HL-60 (cell line): ENCODE results near the gene R3HCC1L.
A peak's percentile ranks its signal among the peaks of the same experiment; 100 is the strongest.

Source experiments
- DNase-seq, 2 experiments: peaks; one replicate each; pipeline ENCODE4 v3.0.0-alpha.2; 2010 to 2020; ENCODE audit warnings: low read depth in 1 of 2, low spot score in 1 of 2
- H3K27ac ChIP-seq: fragments of 250-450 bp; sonication (Bioruptor Pico); replicated peaks from 2 replicates; pipeline ENCODE4 v1.5.1; 2020; ENCODE audit warnings: mild to moderate bottlenecking, moderate library complexity
- H3K27me3 ChIP-seq: fragments of 250-450 bp; sonication (Bioruptor Pico); 2 replicates; pipeline ENCODE4 v1.5.1; 2021; ENCODE audit warnings: mild to moderate bottlenecking, moderate library complexity; ENCODE audit not compliant: insufficient read depth, poor library complexity, severe bottlenecking
- H3K4me3 ChIP-seq: replicated peaks from 2 replicates; pipeline ENCODE4 v1.5.1; 2011; ENCODE audit warnings: mild to moderate bottlenecking, control low read depth, low read length; ENCODE audit not compliant: insufficient read depth
- CTCF ChIP-seq: IDR thresholded peaks from one replicate; pipeline ENCODE4 v1.5.1; 2011; ENCODE audit warnings: low read length, control low read depth, inconsistent platforms; ENCODE audit not compliant: insufficient read depth
- GABPA ChIP-seq: IDR thresholded peaks from 2 replicates; pipeline ENCODE4 v1.6.1; 2012; ENCODE audit warnings: low read depth
- POLR2AphosphoS5 ChIP-seq: IDR thresholded peaks from 2 replicates; pipeline ENCODE4 v1.6.1; 2012; ENCODE audit warnings: low read depth
- SPI1 ChIP-seq: IDR thresholded peaks from 2 replicates; pipeline ENCODE4 v1.6.1; 2012; ENCODE audit warnings: low read depth, mild to moderate bottlenecking, borderline replicate concordance
- TF ChIP-seq, protein P1 (sequence below): IDR thresholded peaks from 2 replicates; pipeline ENCODE4 v1.6.1; 2012; ENCODE audit warnings: low read depth; ENCODE audit not compliant: insufficient replicate concordance

Gene R3HCC1L

GRCh38 chr10:98261436-98262277 is 127.2 kb downstream of the R3HCC1L start:
- Histone ChIP-seq H3K4me3 (no peak overlapping the region), H3K27ac (no peak overlapping the region), H3K27me3 (peaks cover 4% of the 10 kb centered on the region)
- TF ChIP-seq CTCF: no peak
- TF ChIP-seq, protein P1, sequence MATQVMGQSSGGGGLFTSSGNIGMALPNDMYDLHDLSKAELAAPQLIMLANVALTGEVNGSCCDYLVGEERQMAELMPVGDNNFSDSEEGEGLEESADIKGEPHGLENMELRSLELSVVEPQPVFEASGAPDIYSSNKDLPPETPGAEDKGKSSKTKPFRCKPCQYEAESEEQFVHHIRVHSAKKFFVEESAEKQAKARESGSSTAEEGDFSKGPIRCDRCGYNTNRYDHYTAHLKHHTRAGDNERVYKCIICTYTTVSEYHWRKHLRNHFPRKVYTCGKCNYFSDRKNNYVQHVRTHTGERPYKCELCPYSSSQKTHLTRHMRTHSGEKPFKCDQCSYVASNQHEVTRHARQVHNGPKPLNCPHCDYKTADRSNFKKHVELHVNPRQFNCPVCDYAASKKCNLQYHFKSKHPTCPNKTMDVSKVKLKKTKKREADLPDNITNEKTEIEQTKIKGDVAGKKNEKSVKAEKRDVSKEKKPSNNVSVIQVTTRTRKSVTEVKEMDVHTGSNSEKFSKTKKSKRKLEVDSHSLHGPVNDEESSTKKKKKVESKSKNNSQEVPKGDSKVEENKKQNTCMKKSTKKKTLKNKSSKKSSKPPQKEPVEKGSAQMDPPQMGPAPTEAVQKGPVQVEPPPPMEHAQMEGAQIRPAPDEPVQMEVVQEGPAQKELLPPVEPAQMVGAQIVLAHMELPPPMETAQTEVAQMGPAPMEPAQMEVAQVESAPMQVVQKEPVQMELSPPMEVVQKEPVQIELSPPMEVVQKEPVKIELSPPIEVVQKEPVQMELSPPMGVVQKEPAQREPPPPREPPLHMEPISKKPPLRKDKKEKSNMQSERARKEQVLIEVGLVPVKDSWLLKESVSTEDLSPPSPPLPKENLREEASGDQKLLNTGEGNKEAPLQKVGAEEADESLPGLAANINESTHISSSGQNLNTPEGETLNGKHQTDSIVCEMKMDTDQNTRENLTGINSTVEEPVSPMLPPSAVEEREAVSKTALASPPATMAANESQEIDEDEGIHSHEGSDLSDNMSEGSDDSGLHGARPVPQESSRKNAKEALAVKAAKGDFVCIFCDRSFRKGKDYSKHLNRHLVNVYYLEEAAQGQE: no peak
- TF ChIP-seq GABPA: no peak
- no peak for TF ChIP-seq POLR2AphosphoS5
- TF ChIP-seq SPI1: no peak
- DNase-seq: no peak

DNA sequence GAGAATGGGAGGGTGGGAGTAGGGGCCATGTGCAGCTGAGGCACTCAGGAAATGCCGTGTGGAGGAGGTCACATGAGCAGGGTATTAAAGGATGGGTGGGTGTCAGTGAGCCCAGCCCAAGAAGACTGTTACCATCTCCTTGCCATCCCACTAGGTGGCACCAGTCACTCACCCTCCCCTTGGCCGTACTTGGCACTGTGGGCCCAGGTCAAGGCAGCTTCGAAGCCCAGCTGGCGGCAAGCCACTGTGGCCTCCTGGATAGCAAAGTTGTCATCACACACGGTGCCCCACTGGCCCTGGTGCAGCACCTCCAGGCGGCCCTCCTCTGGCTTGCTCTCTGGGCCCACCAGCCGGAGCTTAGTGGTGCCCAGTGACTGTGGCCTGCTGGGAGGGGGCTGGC is 128.1 kb downstream of the R3HCC1L start:
- peak; percentile 60 for TF ChIP-seq CTCF
- no peak for TF ChIP-seq SPI1
- H3K27me3 ChIP-seq: peaks cover 14% of the 10 kb centered on the region
- peak; percentile 47 to 53 for DNase-seq
- no peak overlapping the region for H3K27ac ChIP-seq
- H3K4me3 ChIP-seq: no peak overlapping the region

DNA sequence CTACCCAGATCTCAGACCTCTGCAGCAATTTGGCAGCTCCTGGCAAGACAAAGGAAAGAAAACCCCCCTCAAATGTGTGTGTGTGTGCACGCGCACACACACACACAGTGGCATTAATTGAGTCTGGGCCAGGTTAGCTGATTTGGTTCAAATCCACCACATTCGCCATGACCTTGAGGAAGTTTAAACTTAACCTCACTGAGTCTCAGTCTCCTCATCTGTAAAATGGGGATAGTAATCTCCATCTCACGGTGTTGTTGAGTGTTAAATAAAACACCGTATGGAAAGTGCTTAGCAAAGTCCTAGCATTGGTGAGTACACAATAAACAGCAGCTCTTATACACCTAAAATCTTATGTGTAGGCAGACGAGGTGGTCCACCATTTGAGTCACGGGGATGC is 128.6 kb downstream of the R3HCC1L start:
- Histone ChIP-seq H3K4me3 (no peak overlapping the region), H3K27me3 (peaks cover 17% of the 10 kb centered on the region), H3K27ac (no peak overlapping the region)
- DNase-seq: no peak
- TF ChIP-seq, protein P1: no peak

DNA sequence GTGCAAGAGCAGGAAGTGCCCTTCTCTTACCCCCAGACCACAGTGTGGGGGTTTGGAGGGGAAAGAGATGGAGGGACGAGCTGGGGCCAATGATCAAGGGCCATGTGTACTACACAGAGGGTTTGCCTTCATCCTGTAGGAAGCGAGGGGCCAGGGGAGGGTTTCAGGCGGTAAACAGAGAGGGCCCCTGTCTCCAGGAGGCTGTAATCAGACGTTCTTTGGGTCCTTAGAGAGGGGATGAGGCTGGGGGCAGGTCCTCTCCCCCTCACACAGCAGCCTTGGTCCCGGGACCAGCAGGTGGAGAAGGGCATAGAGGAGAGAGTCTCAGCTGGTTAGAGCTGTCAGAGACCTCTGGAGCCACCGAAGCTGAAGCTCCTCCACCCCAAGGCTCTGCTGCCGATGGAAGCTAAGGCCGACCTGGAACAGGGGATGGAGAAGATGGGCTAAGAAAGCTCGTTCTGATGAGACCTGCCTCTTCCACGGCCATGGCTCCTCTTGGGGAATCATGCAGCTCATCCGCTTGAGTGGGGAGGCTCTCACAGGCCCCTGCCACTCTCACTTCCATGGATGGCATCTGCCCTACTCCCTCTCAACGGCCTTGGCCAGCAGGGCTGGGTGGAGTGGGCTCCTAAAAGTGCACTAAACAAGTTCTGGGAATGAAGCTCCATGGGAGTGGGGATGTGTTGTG is 130.1 kb downstream of the R3HCC1L start:
- no peak for DNase-seq
- TF ChIP-seq, protein P1: no peak
- no peak for TF ChIP-seq SPI1
- no peak for TF ChIP-seq GABPA
- no peak for TF ChIP-seq CTCF
- TF ChIP-seq POLR2AphosphoS5: no peak
- H3K27me3 ChIP-seq: peaks cover 26% of the 10 kb centered on the region
- no peak overlapping the region for H3K27ac ChIP-seq
- H3K4me3 ChIP-seq: no peak overlapping the region
